HepG2 (cell line): Measurements from ENCODE around the gene WIF1. TPM values are rescaled to one million over a fixed set of nuclear protein-coding genes. Genes with fewer than 3 reads are reported as not detected.

Experiments
- ATAC-seq: fragments of 200-7000 bp; cut with Tn5 transposase; 3 replicates; pipeline ENCODE4 v1.9.1; 2020; ENCODE audit warnings: mild to moderate bottlenecking, moderate library complexity
- BruUV-seq: library from RNA; stranded (reverse); fragments of 400-500 nt; replicated peaks from 2 replicates; lab custom pipeline; 2021; lab: Mats Ljungman, UMichigan
- CTCF ChIA-PET: fragments of 300-600 bp; formaldehyde crosslinking; extraction: SDS; loops from one replicate; lab custom pipeline; 2021; ENCODE audit warnings: low total read pairs, inconsistent platforms, low intra/inter-chr PET ratio; lab: Yijun Ruan, JAX
- POLR2A ChIA-PET: fragments of 350-600 bp; sonication (Branson Sonifier 250); formaldehyde crosslinking; loops from one replicate; lab custom pipeline; 2020; ENCODE audit warnings: antibody characterized with exemption, inconsistent platforms; lab: Yijun Ruan, JAX
- DNase-seq: peaks from one replicate; pipeline ENCODE4 v3.0.0-alpha.2; 2015; ENCODE audit warnings: low spot score
- FAIRE-seq: peaks from 3 replicates; lab custom pipeline; 2011; peaks lifted over from hg19 to GRCh38; lab: Jason Lieb, UNC
- H2AFZ ChIP-seq: one replicate; pipeline ENCODE4 v1.6.1; 2011; ENCODE audit warnings: low read length, inconsistent platforms
- H3K27ac ChIP-seq: fragments of 300-600 bp; 3 replicates; pipeline ENCODE4 v1.8.0; 2011; ENCODE audit warnings: mixed run types, mild to moderate bottlenecking, mixed read lengths, low read length, inconsistent platforms; ENCODE audit not compliant: insufficient read depth; ENCODE audit errors: extremely low read length
- H3K27me3 ChIP-seq, 2 experiments: fragments of 200-600 bp in 1 of 2; 2 replicates in 1 of 2; 3 replicates in 1 of 2; pipeline versions ENCODE4 v1.6.0 to v1.8.0; 2011; ENCODE audit warnings: low read length in 2 of 2, mild to moderate bottlenecking in 2 of 2, moderate library complexity in 2 of 2, inconsistent platforms in 1 of 2; ENCODE audit not compliant: insufficient read depth in 2 of 2, control insufficient read depth in 1 of 2
- H3K36me3 ChIP-seq, 2 experiments: fragments of 200-600 bp in 1 of 2; replicated peaks in 1 of 2; 2 replicates in 1 of 2; 3 replicates in 1 of 2; pipeline versions ENCODE4 v1.5.1 to v1.8.0; 2011; ENCODE audit warnings: low read length in 2 of 2, inconsistent platforms in 1 of 2; ENCODE audit not compliant: insufficient read depth in 2 of 2, control insufficient read depth in 1 of 2
- H3K4me1 ChIP-seq: 2 replicates; pipeline ENCODE4 v1.5.1; 2012; ENCODE audit warnings: low read length, inconsistent platforms; ENCODE audit not compliant: insufficient read depth
- H3K4me2 ChIP-seq: 2 replicates; pipeline ENCODE4 v1.6.0; 2011; ENCODE audit warnings: low read depth, low read length, inconsistent platforms
- H3K4me3 ChIP-seq, 3 experiments: fragments of 200-600 bp in 1 of 3; sonication (generic), shearing (Covaris generic) in 1 of 3; replicated peaks in 1 of 3; 2 replicates each; pipeline ENCODE4 v1.5.1; 2011 to 2016; ENCODE audit warnings: low read length in 3 of 3, inconsistent platforms in 2 of 3, low read depth in 2 of 3, mild to moderate bottlenecking in 2 of 3, control low read depth in 1 of 3, mixed read lengths in 1 of 3; ENCODE audit not compliant: insufficient read depth in 1 of 3
- H3K79me2 ChIP-seq: one replicate; pipeline ENCODE4 v1.6.1; 2011; ENCODE audit warnings: low read length, inconsistent platforms; ENCODE audit not compliant: insufficient read depth
- H3K9ac ChIP-seq: 2 replicates; pipeline ENCODE4 v1.6.0; 2011; ENCODE audit warnings: mild to moderate bottlenecking, low read depth, low read length, inconsistent platforms; ENCODE audit not compliant: insufficient read depth
- H3K9me3 ChIP-seq: 2 replicates; pipeline ENCODE4 v1.5.1; 2012; ENCODE audit warnings: mild to moderate bottlenecking, low read length
- H4K20me1 ChIP-seq: 2 replicates; pipeline ENCODE4 v1.6.0; 2011; ENCODE audit warnings: inconsistent platforms, mild to moderate bottlenecking, low read length, moderate library complexity; ENCODE audit not compliant: insufficient read depth
- BHLHE40 ChIP-seq: IDR thresholded peaks from 2 replicates; pipeline ENCODE4 v1.6.1; 2011; ENCODE audit warnings: low read length, improper control_type of control experiment
- ETS1 ChIP-seq: sonication (generic); formaldehyde crosslinking; IDR thresholded peaks from 2 replicates; pipeline ENCODE4 v1.4.0; 2020; ENCODE audit warnings: missing genetic modification reagents
- HDAC6 ChIP-seq: fragments of 200-600 bp; sonication (generic); IDR thresholded peaks from 2 replicates; pipeline ENCODE4 v1.7.0; 2017; ENCODE audit warnings: mild to moderate bottlenecking, antibody characterized with exemption, low read length, low read depth
- HNF4A ChIP-seq: sonication (generic); formaldehyde crosslinking; IDR thresholded peaks from 2 replicates; pipeline ENCODE4 v1.4.0; 2020; ENCODE audit warnings: missing genetic modification reagents
- HOMEZ ChIP-seq: IDR thresholded peaks from 2 replicates; pipeline ENCODE4 v1.6.1; 2016; ENCODE audit warnings: low read depth
- ISL2 ChIP-seq: sonication (generic); formaldehyde crosslinking; IDR thresholded peaks from 2 replicates; pipeline ENCODE4 v1.5.0; 2020; ENCODE audit warnings: missing genetic modification reagents
- KDM6A ChIP-seq: IDR thresholded peaks from 2 replicates; pipeline ENCODE4 v1.6.1; 2016; ENCODE audit warnings: low read depth
- KLF16 ChIP-seq, 2 experiments: sonication (generic) in 1 of 2; formaldehyde crosslinking in 1 of 2; IDR thresholded peaks; 2 replicates each; pipeline versions ENCODE4 v1.6.1 to v1.8.0; 2016 to 2023; ENCODE audit warnings: missing genetic modification reagents in 2 of 2, missing compliant biosample characterization in 1 of 2
- MLLT10 ChIP-seq: sonication (generic); formaldehyde crosslinking; IDR thresholded peaks from 2 replicates; pipeline ENCODE4 v1.4.0; 2020; ENCODE audit warnings: missing genetic modification reagents
- NFIB ChIP-seq: sonication (generic); formaldehyde crosslinking; IDR thresholded peaks from 2 replicates; pipeline ENCODE4 v1.9.0; 2021; ENCODE audit warnings: missing genetic modification reagents, mild to moderate bottlenecking, borderline replicate concordance
- NFYC ChIP-seq: IDR thresholded peaks from 2 replicates; pipeline ENCODE4 v1.6.1; 2016; ENCODE audit warnings: missing genetic modification reagents, missing compliant biosample characterization
- PHF20 ChIP-seq: sonication (generic); formaldehyde crosslinking; IDR thresholded peaks from 2 replicates; pipeline ENCODE4 v1.5.0; 2020; ENCODE audit warnings: mild to moderate bottlenecking, missing genetic modification reagents
- SMARCE1 ChIP-seq: fragments of 450-650 bp; IDR thresholded peaks from 2 replicates; pipeline ENCODE4 v1.6.1; 2017; ENCODE audit warnings: borderline replicate concordance
- SOX13 ChIP-seq, 3 experiments: fragments of 450-650 bp in 1 of 3; sonication (generic) in 1 of 3; formaldehyde crosslinking in 1 of 3; IDR thresholded peaks in 2 of 3; conservative IDR thresholded peaks in 1 of 3; 2 replicates each; pipeline versions ENCODE4 v1.5.0 to v1.6.1; 2016 to 2020; ENCODE audit warnings: antibody characterized with exemption in 1 of 3, mild to moderate bottlenecking in 1 of 3, missing compliant biosample characterization in 1 of 3, missing genetic modification reagents in 1 of 3, moderate library complexity in 1 of 3
- ZMYM4 ChIP-seq: sonication (generic); formaldehyde crosslinking; IDR thresholded peaks from 2 replicates; pipeline ENCODE4 v1.8.1; 2023; ENCODE audit warnings: mild to moderate bottlenecking, missing genetic modification reagents
- ZNF143 ChIP-seq: sonication (generic); formaldehyde crosslinking; IDR thresholded peaks from 2 replicates; pipeline ENCODE4 v1.4.0; 2020; ENCODE audit warnings: missing genetic modification reagents
- ZNF333 ChIP-seq: sonication (generic); formaldehyde crosslinking; IDR thresholded peaks from 2 replicates; pipeline ENCODE4 v1.4.0; 2020; ENCODE audit warnings: mild to moderate bottlenecking, missing genetic modification reagents, borderline replicate concordance
- ZNF34 ChIP-seq: sonication (generic); formaldehyde crosslinking; IDR thresholded peaks from 2 replicates; pipeline ENCODE4 v1.4.0; 2020; ENCODE audit warnings: mild to moderate bottlenecking, missing genetic modification reagents, borderline replicate concordance
- ZNF572 ChIP-seq: sonication (generic); formaldehyde crosslinking; IDR thresholded peaks from 2 replicates; pipeline ENCODE4 v1.5.1; 2020; ENCODE audit warnings: mild to moderate bottlenecking, missing genetic modification reagents
- ZNF639 ChIP-seq: conservative IDR thresholded peaks from 2 replicates; pipeline ENCODE4 v1.6.1; 2018; ENCODE audit warnings: missing genetic modification reagents
- ZNF777 ChIP-seq: sonication (generic); formaldehyde crosslinking; IDR thresholded peaks from 2 replicates; pipeline ENCODE4 v1.4.0; 2020; ENCODE audit warnings: missing genetic modification reagents
- WGBS: methylation state at CpG from one replicate; pipeline ENCODE4 v1.1.6; 2017; ENCODE audit warnings: low lambda C conversion rate; 5-methylcytosine and 5-hydroxymethylcytosine counted together
- in situ Hi-C: cut with HindIII; loops from 2 replicates; pipeline ENCODE4 v1.10.0; 2017; ENCODE audit warnings: low pct_unique_long_range_greater_than_20kb; ENCODE audit not compliant: extremely low pct_ligation_motif_present
- intact Hi-C: fragments of 100-400 bp; cut with micrococcal nuclease; formaldehyde crosslinking; loops from one replicate; pipeline ENCODE4 v1.10.0; 2022; ENCODE audit not compliant: unreplicated experiment
- polyA plus RNA-seq, 8 experiments: library from polyadenylated mRNA; depleted of rRNA in 3 of 8; stranded (reverse) in 7 of 8; unstranded in 1 of 8; fragments of >200 nt; fragmentation: Illumina TruSeq in 4 of 8; extraction: Trizol in 4 of 8; gene quantifications; 2 replicates each; pipeline versions ENCODE4 v1.2.1 to v1.2.3, GENCODE V29; 2011 to 2016; ENCODE audit warnings: low read depth in 4 of 8, missing spikeins in 1 of 8, mixed read lengths in 1 of 8; ENCODE audit not compliant: insufficient read depth in 1 of 8
- total RNA-seq, 5 experiments: library from RNA; depleted of rRNA; stranded (reverse); fragments of >200 nt; fragmentation: Illumina TruSeq; extraction: Trizol; gene quantifications; 2 replicates each; pipeline ENCODE4 v1.2.3, GENCODE V29; 2016; ENCODE audit warnings: low read depth in 1 of 5

The WIF1 gene
- total and polyA plus RNA-seq, 2 of the 13 experiments (the other 11 are each of a cell fraction or from before 2014, with no cell fraction given), result not detected

GRCh38 chr12:65014504-65015271 lies 106.4 kb downstream of the WIF1 start (continued):
- TF ChIP-seq ZNF639 (CRISPR knock-in tag), result no peak
- no peak for TF ChIP-seq NFYC
- TF ChIP-seq ZNF143 (CRISPR knock-in tag), result no peak
- no peak for TF ChIP-seq ZNF333
- no peak for TF ChIP-seq SMARCE1
- no peak for TF ChIP-seq NFIB
- TF ChIP-seq ETS1, result no peak

GRCh38 chr12:65010437-65010836 lies 110.7 kb downstream of the WIF1 start:
- Histone ChIP-seq H3K4me3 (no peak overlapping the region), H3K27ac (no peak overlapping the region), H3K4me2 (no peak overlapping the region), H4K20me1 (no peaks in the 10 kb centered on the region), H3K79me2 (no peaks in the 10 kb centered on the region), H3K9ac (no peak overlapping the region), H3K27me3 (no peaks in the 10 kb centered on the region), H2AFZ (no peak overlapping the region), H3K4me1 (peaks cover 15% of the 10 kb centered on the region), H3K9me3 (no peaks in the 10 kb centered on the region), H3K36me3 (no peaks in the 10 kb centered on the region)
- ATAC-seq, result no peak
- DNase-seq, result no peak
- BruUV-seq, result no TSS peak
- ChIA-PET CTCF (no interaction called here), POLR2A (no interaction called here)
- intact Hi-C loops, result no loop called here
- WGBS, result 85% methylated on average over 2 of the region's 2 CpGs
- FAIRE-seq, result no peak
- in situ Hi-C loops, result no loop called here
- TF ChIP-seq HDAC6 (no peak), HOMEZ (CRISPR knock-in tag) (no peak), ZNF34 (no peak), MLLT10 (CRISPR knock-in tag) (no peak), KDM6A (CRISPR knock-in tag) (no peak), ISL2 (CRISPR knock-in tag) (no peak), ZNF777 (CRISPR knock-in tag) (no peak), BHLHE40 (no peak), KLF16 (CRISPR knock-in tag; IDR thresholded peaks at IDR 0.05) (no peak), HNF4A (CRISPR knock-in tag) (no peak), PHF20 (CRISPR knock-in tag) (no peak), SOX13 (IDR thresholded peaks at IDR 0.05) (no peak), SOX13 (CRISPR knock-in tag; conservative IDR thresholded peaks at IDR 0.05 in 1 of 2, IDR thresholded peaks at IDR 0.05 in 1 of 2) (no peak), ZMYM4 (CRISPR knock-in tag) (no peak), ZNF572 (CRISPR knock-in tag) (no peak)
